HG03025 (cell line): ENCODE results near the gene MED8.
A peak's percentile ranks its signal among the peaks of the same experiment; 100 is the strongest.

ENCODE experiments used
- ATAC-seq: cut with Tn5 transposase; IDR thresholded peaks from one replicate; pipeline ENCODE4 v1.9.1; 2021; ENCODE audit warnings: mild to moderate bottlenecking, moderate library complexity; ENCODE audit not compliant: unreplicated experiment, low FRiP score

Gene MED8

GRCh38 chr1:43363283-43363934, 26.2 kb downstream of the MED8 start:
- no peak for ATAC-seq

- no peak for ATAC-seq
These were observed 29.0 kb downstream of the MED8 start for GRCh38 chr1:43360616-43361015.

- ATAC-seq, result no peak
These were observed 29.9 kb downstream of the MED8 start for GRCh38 chr1:43359696-43360095.

- ATAC-seq, result peak; percentile 86
These were observed 30.6 kb downstream of the MED8 start, which contains the start of gene CDC20 for GRCh38 chr1:43358746-43359693. Gene CDC20, plus strand, starts transcription at chr1:43358981. Its CDS starts 235 bp downstream, at chr1:43359216.

- ATAC-seq, result no peak
These were observed 31.4 kb downstream of the MED8 start for GRCh38 chr1:43358121-43358745.

- no peak for ATAC-seq
These were observed 32.3 kb downstream of the MED8 start for GRCh38 chr1:43357251-43357650.

GRCh38 chr1:43354936-43355335, 34.7 kb downstream of the MED8 start:
- no peak for ATAC-seq

GRCh38 chr1:43354471-43354870, 35.1 kb downstream of the MED8 start:
- no peak for ATAC-seq

GRCh38 chr1:43352881-43353280, 36.7 kb downstream of the MED8 start:
- ATAC-seq, result no peak

- no peak for ATAC-seq
These were observed 37.3 kb downstream of the MED8 start for GRCh38 chr1:43352351-43352705.

GRCh38 chr1:43351421-43352350, 37.9 kb downstream of the MED8 start:
- no peak for ATAC-seq

GRCh38 chr1:43350976-43351375, 38.6 kb downstream of the MED8 start:
- no peak for ATAC-seq

- ATAC-seq, result no peak
These were observed 39.9 kb downstream of the MED8 start for GRCh38 chr1:43349594-43350306.

- ATAC-seq, result no peak
These were observed 40.6 kb downstream of the MED8 start for GRCh38 chr1:43348809-43349593.

GRCh38 chr1:43348343-43348808, 41.2 kb downstream of the MED8 start:
- ATAC-seq, result no peak

- ATAC-seq, result no peak
These were observed 43.0 kb downstream of the MED8 start for GRCh38 chr1:43346636-43347035.

GRCh38 chr1:43345120-43345519, 44.5 kb downstream of the MED8 start:
- no peak for ATAC-seq

- no peak for ATAC-seq
These were observed 45.2 kb downstream of the MED8 start for GRCh38 chr1:43344267-43344850.
